SK-N-SH (cell line): ENCODE measurements around the gene TRAF1. TPM values are rescaled to one million over a fixed set of nuclear protein-coding genes. Genes with fewer than 3 reads are reported as not detected.

ENCODE experiments used
- CTCF ChIA-PET: fragments of 300-600, 350-600 bp; formaldehyde crosslinking; extraction: SDS; loops from one replicate; lab custom pipeline; 2021; lab: Yijun Ruan, JAX
- POLR2A ChIA-PET: fragments of 350-600 bp; sonication (Branson Sonifier 250); formaldehyde crosslinking; extraction: SDS; loops from one replicate; lab custom pipeline; 2020; ENCODE audit warnings: antibody characterized with exemption, inconsistent platforms; lab: Yijun Ruan, JAX
- DNase-seq: peaks from one replicate; pipeline ENCODE4 v3.0.0; 2012
- H2AFZ ChIP-seq: fragments of 200-600 bp; sonication (generic); 2 replicates; pipeline ENCODE4 v1.8.1; 2016; ENCODE audit warnings: antibody characterized with exemption, mild to moderate bottlenecking, low read depth
- H3F3A ChIP-seq: fragments of 200-600 bp; sonication (generic); replicated peaks from 2 replicates; pipeline ENCODE3; 2016; ENCODE audit warnings: antibody characterized with exemption, mild to moderate bottlenecking; ENCODE audit not compliant: insufficient read depth
- H3K27ac ChIP-seq, 2 experiments: fragments of 200-500 bp in 1 of 2; fragments of 200-600 bp in 1 of 2; sonication (Bioruptor generic) in 1 of 2; sonication (generic), shearing (Covaris generic) in 1 of 2; 2 replicates each; pipeline versions ENCODE4 v1.5.1 to v1.6.1; 2014 to 2016; ENCODE audit warnings: low read depth in 2 of 2, inconsistent platforms in 1 of 2, low read length in 1 of 2, mild to moderate bottlenecking in 1 of 2, mixed read lengths in 1 of 2
- H3K27me3 ChIP-seq: fragments of 200-600 bp; sonication (generic), shearing (Covaris generic); 2 replicates; pipeline ENCODE4 v1.6.1; 2016; ENCODE audit warnings: mixed run types; ENCODE audit not compliant: insufficient read depth
- H3K36me3 ChIP-seq, 2 experiments: fragments of 200-500 bp in 1 of 2; fragments of 200-600 bp in 1 of 2; sonication (Bioruptor generic) in 1 of 2; sonication (generic) in 1 of 2; replicated peaks in 1 of 2; 2 replicates each; pipeline versions ENCODE3 to v1.5.1; 2014 to 2016; ENCODE audit warnings: low read length in 1 of 2, mild to moderate bottlenecking in 1 of 2; ENCODE audit not compliant: insufficient read depth in 2 of 2, control insufficient read depth in 1 of 2
- H3K4me1 ChIP-seq, 2 experiments: fragments of 200-500 bp in 1 of 2; fragments of 200-600 bp in 1 of 2; sonication (Bioruptor generic) in 1 of 2; sonication (generic), shearing (Covaris generic) in 1 of 2; 2 replicates each; pipeline versions ENCODE4 v1.5.1 to v1.6.1; 2014 to 2016; ENCODE audit warnings: low read depth in 1 of 2, low read length in 1 of 2, mixed run types in 1 of 2; ENCODE audit not compliant: insufficient read depth in 2 of 2, control insufficient read depth in 1 of 2
- H3K4me2 ChIP-seq: fragments of 200-600 bp; sonication (generic), shearing (Covaris generic); 2 replicates; pipeline ENCODE4 v1.6.1; 2017; ENCODE audit warnings: mixed run types
- H3K4me3 ChIP-seq, 2 experiments: fragments of 200-500 bp in 1 of 2; fragments of 200-600 bp in 1 of 2; sonication (Bioruptor generic) in 1 of 2; sonication (generic), shearing (Covaris generic) in 1 of 2; 2 replicates each; pipeline versions ENCODE4 v1.5.1 to v1.8.1; 2014 to 2016; ENCODE audit warnings: low read depth in 2 of 2, inconsistent platforms in 1 of 2, low read length in 1 of 2, mild to moderate bottlenecking in 1 of 2, mixed read lengths in 1 of 2, moderate library complexity in 1 of 2
- H3K79me2 ChIP-seq: fragments of 200-600 bp; sonication (generic); 2 replicates; pipeline ENCODE4 v1.8.1; 2017; ENCODE audit warnings: mild to moderate bottlenecking; ENCODE audit not compliant: insufficient read depth
- H3K9ac ChIP-seq: fragments of 200-600 bp; sonication (generic); 2 replicates; pipeline ENCODE4 v1.6.1; 2017; ENCODE audit warnings: mixed run types
- H3K9me2 ChIP-seq: fragments of 200-600 bp; sonication (generic); 2 replicates; pipeline ENCODE4 v1.6.1; 2017; ENCODE audit warnings: mixed run types
- H3K9me3 ChIP-seq: fragments of 200-600 bp; sonication (generic); 2 replicates; pipeline ENCODE4 v1.6.1; 2017; ENCODE audit warnings: mixed run types, mild to moderate bottlenecking, moderate library complexity
- H4K20me1 ChIP-seq: fragments of 200-600 bp; sonication (generic); 2 replicates; pipeline ENCODE4 v1.6.1; 2017; ENCODE audit warnings: mild to moderate bottlenecking, mixed run types; ENCODE audit not compliant: insufficient read depth
- ELF1 ChIP-seq: IDR thresholded peaks from 2 replicates; pipeline ENCODE4 v1.4.0; 2012
- EZH2phosphoT487 ChIP-seq: fragments of 200-600 bp; sonication (generic); IDR thresholded peaks from 2 replicates; pipeline ENCODE4 v1.6.1; 2017; ENCODE audit warnings: low read depth, mixed run types, mild to moderate bottlenecking, antibody characterized with exemption, moderate library complexity, borderline replicate concordance
- FOSL2 ChIP-seq: IDR thresholded peaks from 2 replicates; pipeline ENCODE4 v1.4.0; 2012; ENCODE audit warnings: low read depth, mild to moderate bottlenecking, moderate library complexity, borderline replicate concordance
- FOXJ3 ChIP-seq: sonication (generic); formaldehyde crosslinking; IDR thresholded peaks from 2 replicates; pipeline ENCODE4 v1.5.1; 2020; ENCODE audit warnings: mild to moderate bottlenecking, missing genetic modification reagents
- GABPA ChIP-seq: IDR thresholded peaks from 2 replicates; pipeline ENCODE4 v1.4.0; 2012; ENCODE audit warnings: low read depth, mild to moderate bottlenecking
- JUND ChIP-seq: IDR thresholded peaks from 2 replicates; pipeline ENCODE4 v1.4.0; 2012
- MAX ChIP-seq: IDR thresholded peaks from 2 replicates; pipeline ENCODE4 v1.4.0; 2012; ENCODE audit warnings: low read depth
- MXI1 ChIP-seq: IDR thresholded peaks from 2 replicates; pipeline ENCODE4 v1.6.1; 2012; ENCODE audit warnings: mild to moderate bottlenecking, low read depth, low read length, improper control_type of control experiment
- NRF1 ChIP-seq: IDR thresholded peaks from 2 replicates; pipeline ENCODE4 v1.6.1; 2012; ENCODE audit warnings: low read depth, mild to moderate bottlenecking, low read length
- RCOR1 ChIP-seq: fragments of 150-350 bp; IDR thresholded peaks from 2 replicates; pipeline ENCODE4 v1.6.1; 2017; ENCODE audit warnings: antibody characterized with exemption, low read length
- SIN3A ChIP-seq: IDR thresholded peaks from 2 replicates; pipeline ENCODE4 v1.6.1; 2012; ENCODE audit warnings: low read depth, mild to moderate bottlenecking, low read length, moderate library complexity, borderline replicate concordance
- SMC3 ChIP-seq: IDR thresholded peaks from 2 replicates; pipeline ENCODE4 v1.6.1; 2012; ENCODE audit warnings: low read depth, low read length, improper control_type of control experiment
- TEAD4 ChIP-seq: IDR thresholded peaks from 2 replicates; pipeline ENCODE4 v1.4.0; 2012; ENCODE audit warnings: mild to moderate bottlenecking, borderline replicate concordance; ENCODE audit not compliant: insufficient read depth
- USF2 ChIP-seq: fragments of 150-350 bp; IDR thresholded peaks from 2 replicates; pipeline ENCODE4 v1.6.1; 2017; ENCODE audit warnings: antibody characterized with exemption, low read length, low read depth, borderline replicate concordance
- YY1 ChIP-seq: IDR thresholded peaks from 2 replicates; pipeline ENCODE4 v1.4.0; 2012; ENCODE audit warnings: low read depth, mild to moderate bottlenecking
- WGBS: methylation state at CpG from one replicate; pipeline ENCODE4 v1.1.6; 2017; ENCODE audit warnings: low lambda C conversion rate; 5-methylcytosine and 5-hydroxymethylcytosine counted together
- polyA plus RNA-seq, 3 experiments: library from polyadenylated mRNA; depleted of rRNA; stranded (reverse); fragments of >200 nt; gene quantifications; 2 replicates each; pipeline ENCODE4 v1.2.3, GENCODE V29; 2012
- TF ChIP-seq, protein P1 (sequence below): fragments of 200-600 bp; sonication (generic); IDR thresholded peaks from 2 replicates; pipeline ENCODE4 v1.6.1; 2017; ENCODE audit warnings: antibody characterized with exemption, mild to moderate bottlenecking, moderate library complexity
- TF ChIP-seq, protein P2 (sequence below): IDR thresholded peaks from 2 replicates; pipeline ENCODE4; 2012

Gene TRAF1
- polyA plus RNA-seq, 1 of the 3 experiments (the other 2 are of a cell fraction) = 1.2 TPM

DNA sequence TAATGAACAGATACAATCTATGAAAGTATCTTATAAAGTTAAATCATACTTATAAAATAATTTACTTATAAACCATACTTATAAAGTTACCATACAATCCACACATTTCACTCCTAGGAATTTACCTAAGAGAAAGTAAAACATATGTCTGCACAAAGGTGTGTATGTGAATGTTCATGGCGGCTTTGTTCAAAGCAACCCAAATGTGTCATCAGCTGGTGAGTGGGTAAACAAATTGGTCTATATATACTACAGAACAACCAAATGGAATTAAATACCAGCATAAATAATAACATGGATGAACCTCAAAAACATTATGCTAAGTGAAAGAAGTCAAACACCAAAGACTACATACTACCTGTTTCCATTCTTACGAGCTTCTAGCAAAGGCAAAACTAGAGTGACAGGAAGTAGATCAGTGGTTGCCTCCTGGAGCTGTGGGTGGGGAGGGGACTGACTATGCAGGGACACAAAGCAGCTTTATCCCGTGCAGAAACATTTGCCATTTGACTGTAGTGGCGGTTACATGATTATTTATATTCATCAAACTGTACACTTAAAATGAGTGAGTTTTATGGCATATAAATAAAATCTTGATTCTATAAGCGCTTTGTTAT lies 10.6 kb downstream of the TRAF1 start:
- WGBS = 82% methylated on average over 5 of the region's 5 CpGs
- Histone ChIP-seq H3F3A (peaks cover 5% of the 10 kb centered on the region), H3K4me3 (no peak overlapping the region), H4K20me1 (no peaks in the 10 kb centered on the region), H3K4me2 (no peak overlapping the region; the same call in 1 of the 2 replicates), H3K9ac (no peak overlapping the region), H3K36me3 (no peaks in the 10 kb centered on the region), H3K27ac (peak overlapping the region in 1 of 2 experiments; percentile 95; a peak in 2 of 4 replicates), H3K9me2 (no peaks in the 10 kb centered on the region), H3K9me3 (no peaks in the 10 kb centered on the region), H3K27me3 (no peaks in the 10 kb centered on the region), H3K79me2 (no peaks in the 10 kb centered on the region), H3K4me1 (peaks cover 25 to 56% of the 10 kb centered on the region in 2 experiments), H2AFZ (no peak overlapping the region)
- ChIA-PET CTCF (interaction anchor here (1.0 to 1.7 kb wide), 3 partner anchors 13 to 45 kb away, joined by 3 to 4 read pairs (median 3); no protein-coding TSS in a partner anchor), POLR2A (interaction anchor here (1.1 to 2.3 kb wide), 5 partner anchors 16 to 122 kb away, joined by 3 to 10 read pairs (median 4); partner anchors contain the start of gene FBXW2)
- TF ChIP-seq MAX = no peak
- TF ChIP-seq GABPA = no peak
- TF ChIP-seq TEAD4 = no peak
- TF ChIP-seq FOSL2 = no peak
- TF ChIP-seq FOXJ3 (CRISPR knock-in tag) = no peak
- TF ChIP-seq USF2 = no peak
- TF ChIP-seq MXI1 = no peak
- no peak for TF ChIP-seq NRF1
- TF ChIP-seq RCOR1 = no peak
- TF ChIP-seq JUND = no peak
- TF ChIP-seq EZH2phosphoT487 = no peak
- no peak for TF ChIP-seq SIN3A
- TF ChIP-seq SMC3 = no peak
- TF ChIP-seq ELF1 = no peak
- TF ChIP-seq, protein P1, sequence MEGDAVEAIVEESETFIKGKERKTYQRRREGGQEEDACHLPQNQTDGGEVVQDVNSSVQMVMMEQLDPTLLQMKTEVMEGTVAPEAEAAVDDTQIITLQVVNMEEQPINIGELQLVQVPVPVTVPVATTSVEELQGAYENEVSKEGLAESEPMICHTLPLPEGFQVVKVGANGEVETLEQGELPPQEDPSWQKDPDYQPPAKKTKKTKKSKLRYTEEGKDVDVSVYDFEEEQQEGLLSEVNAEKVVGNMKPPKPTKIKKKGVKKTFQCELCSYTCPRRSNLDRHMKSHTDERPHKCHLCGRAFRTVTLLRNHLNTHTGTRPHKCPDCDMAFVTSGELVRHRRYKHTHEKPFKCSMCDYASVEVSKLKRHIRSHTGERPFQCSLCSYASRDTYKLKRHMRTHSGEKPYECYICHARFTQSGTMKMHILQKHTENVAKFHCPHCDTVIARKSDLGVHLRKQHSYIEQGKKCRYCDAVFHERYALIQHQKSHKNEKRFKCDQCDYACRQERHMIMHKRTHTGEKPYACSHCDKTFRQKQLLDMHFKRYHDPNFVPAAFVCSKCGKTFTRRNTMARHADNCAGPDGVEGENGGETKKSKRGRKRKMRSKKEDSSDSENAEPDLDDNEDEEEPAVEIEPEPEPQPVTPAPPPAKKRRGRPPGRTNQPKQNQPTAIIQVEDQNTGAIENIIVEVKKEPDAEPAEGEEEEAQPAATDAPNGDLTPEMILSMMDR = no peak
- TF ChIP-seq, protein P2, sequence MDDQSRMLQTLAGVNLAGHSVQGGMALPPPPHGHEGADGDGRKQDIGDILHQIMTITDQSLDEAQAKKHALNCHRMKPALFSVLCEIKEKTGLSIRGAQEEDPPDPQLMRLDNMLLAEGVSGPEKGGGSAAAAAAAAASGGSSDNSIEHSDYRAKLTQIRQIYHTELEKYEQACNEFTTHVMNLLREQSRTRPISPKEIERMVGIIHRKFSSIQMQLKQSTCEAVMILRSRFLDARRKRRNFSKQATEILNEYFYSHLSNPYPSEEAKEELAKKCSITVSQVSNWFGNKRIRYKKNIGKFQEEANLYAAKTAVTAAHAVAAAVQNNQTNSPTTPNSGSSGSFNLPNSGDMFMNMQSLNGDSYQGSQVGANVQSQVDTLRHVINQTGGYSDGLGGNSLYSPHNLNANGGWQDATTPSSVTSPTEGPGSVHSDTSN = no peak
- no peak for TF ChIP-seq YY1
- DNase-seq = no peak
